ENCODE measurements around the gene RANBP3L. TPM values are rescaled to one million over a fixed set of nuclear protein-coding genes. Genes with fewer than 3 reads are reported as not detected.

Gene RANBP3L
- total and polyA plus RNA-seq, 2 of the 4 experiments (the other 2 are of a cell fraction): not detected

DNA sequence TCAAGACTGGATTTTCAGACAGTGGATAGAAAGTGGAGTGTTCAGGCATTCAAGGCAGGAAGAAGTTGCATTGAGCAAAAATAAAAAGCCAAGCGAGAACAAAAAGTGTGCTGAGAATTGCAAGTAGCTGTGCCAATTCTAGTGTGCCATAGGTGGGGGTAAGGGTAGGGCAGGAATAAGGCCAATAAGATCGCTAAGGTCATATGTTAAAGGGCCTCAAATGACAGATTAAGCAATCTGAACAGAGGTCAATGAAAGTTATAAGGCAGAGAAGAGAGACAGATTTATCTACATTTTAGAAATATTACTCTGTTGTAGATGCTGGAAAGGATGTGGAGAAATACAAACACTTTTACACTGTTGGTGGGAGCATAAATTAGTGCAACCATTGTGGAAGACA lies 96.4 kb downstream of the RANBP3L start:
- Histone ChIP-seq H2BK5ac (ENCODE audit: low read depth, low read length, poor library complexity, severe bottlenecking) (no peak overlapping the region), H3K27me3 (ENCODE audit: control insufficient read depth, insufficient read depth, low read length) (no peaks in the 10 kb centered on the region), H3K4me2 (ENCODE audit: low read depth, low read length) (no peak overlapping the region), H3K14ac (replicated peaks; ENCODE audit: low read depth, low read length) (no peak overlapping the region), H2AFZ (replicated peaks; ENCODE audit: low read length, poor library complexity) (no peak overlapping the region), H4K5ac (ENCODE audit: low read depth, low read length) (no peak overlapping the region), H2BK20ac (ENCODE audit: low read depth, low read length) (no peak overlapping the region), H3K4me3 (ENCODE audit: insufficient read depth, low read depth, low read length) (no peak overlapping the region), H3K56ac (ENCODE audit: extremely low read depth, insufficient read depth, low read length) (no peak overlapping the region), H3K23ac (ENCODE audit: low read depth, low read length) (no peak overlapping the region), H4K8ac (ENCODE audit: low read depth in 2 of 2, low read length in 2 of 2) (no peak overlapping the region), H2BK120ac (ENCODE audit: low read depth, low read length) (no peak overlapping the region), H3K9ac (ENCODE audit: low read depth, low read length) (no peak overlapping the region), H4K91ac (ENCODE audit: insufficient read depth, low read depth, low read length) (no peak overlapping the region), H3K36me3 (ENCODE audit: control insufficient read depth, insufficient read depth, low read length) (peaks cover 5% of the 10 kb centered on the region; the same call in 1 of the 2 replicates), H3K27ac (ENCODE audit: insufficient read depth, low read length) (no peak overlapping the region), H2AK9ac (replicated peaks; ENCODE audit: low read depth, low read length, poor library complexity) (no peak overlapping the region), H4K20me1 (ENCODE audit: insufficient read depth, low read length) (no peaks in the 10 kb centered on the region), H2AK5ac (ENCODE audit: low read depth, low read length) (no peak overlapping the region), H3K18ac (ENCODE audit: low read depth, low read length) (no peak overlapping the region), H3K4me1 (ENCODE audit: control insufficient read depth, insufficient read depth, low read length) (peaks cover 2% of the 10 kb centered on the region), H3K79me1 (ENCODE audit: low read depth in 1 of 2, low read length in 2 of 2) (no peaks in the 10 kb centered on the region), H2BK15ac (ENCODE audit: low read depth, low read length) (no peak overlapping the region), H3K9me3 (ENCODE audit: control insufficient read depth, insufficient read depth, low read length) (no peaks in the 10 kb centered on the region), H3K9me1 (ENCODE audit: insufficient read depth, low read length) (no peaks in the 10 kb centered on the region), H3K4ac (ENCODE audit: low read depth, low read length) (no peak overlapping the region)
- in situ Hi-C loops (cut with MboI; ENCODE audit: low sequenced_read_pairs): no loop called here
- dilution Hi-C loops (cut with HindIII; ENCODE audit: low sequenced_read_pairs, unreplicated experiment): no loop called here
- CTCF ChIA-PET: no interaction called here
- BruUV-seq (replicated peaks): no TSS peak
- intact Hi-C loops (cut with micrococcal nuclease): no loop called here
- POLR2A ChIA-PET (ENCODE audit: unreplicated experiment): no interaction called here
- TF ChIP-seq MAZ (IDR thresholded peaks at IDR 0.05; ENCODE audit: borderline replicate concordance, low read depth, low read length): no peak
- TF ChIP-seq, protein P1, sequence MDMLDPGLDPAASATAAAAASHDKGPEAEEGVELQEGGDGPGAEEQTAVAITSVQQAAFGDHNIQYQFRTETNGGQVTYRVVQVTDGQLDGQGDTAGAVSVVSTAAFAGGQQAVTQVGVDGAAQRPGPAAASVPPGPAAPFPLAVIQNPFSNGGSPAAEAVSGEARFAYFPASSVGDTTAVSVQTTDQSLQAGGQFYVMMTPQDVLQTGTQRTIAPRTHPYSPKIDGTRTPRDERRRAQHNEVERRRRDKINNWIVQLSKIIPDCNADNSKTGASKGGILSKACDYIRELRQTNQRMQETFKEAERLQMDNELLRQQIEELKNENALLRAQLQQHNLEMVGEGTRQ (IDR thresholded peaks at IDR 0.05; ENCODE audit: low read depth, low read length): no peak
- TF ChIP-seq, protein P2, sequence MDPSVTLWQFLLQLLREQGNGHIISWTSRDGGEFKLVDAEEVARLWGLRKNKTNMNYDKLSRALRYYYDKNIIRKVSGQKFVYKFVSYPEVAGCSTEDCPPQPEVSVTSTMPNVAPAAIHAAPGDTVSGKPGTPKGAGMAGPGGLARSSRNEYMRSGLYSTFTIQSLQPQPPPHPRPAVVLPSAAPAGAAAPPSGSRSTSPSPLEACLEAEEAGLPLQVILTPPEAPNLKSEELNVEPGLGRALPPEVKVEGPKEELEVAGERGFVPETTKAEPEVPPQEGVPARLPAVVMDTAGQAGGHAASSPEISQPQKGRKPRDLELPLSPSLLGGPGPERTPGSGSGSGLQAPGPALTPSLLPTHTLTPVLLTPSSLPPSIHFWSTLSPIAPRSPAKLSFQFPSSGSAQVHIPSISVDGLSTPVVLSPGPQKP (IDR thresholded peaks at IDR 0.05; ENCODE audit: borderline replicate concordance, low read depth, low read length): no peak
- no peak for TF ChIP-seq MXI1 (IDR thresholded peaks at IDR 0.05; ENCODE audit: borderline replicate concordance, low read depth, low read length)
- no peak for TF ChIP-seq CEBPB (IDR thresholded peaks at IDR 0.05; ENCODE audit: low read depth, low read length)
- TF ChIP-seq RFX5 (IDR thresholded peaks at IDR 0.05; ENCODE audit: low read depth, low read length): no peak
- TF ChIP-seq FOS (IDR thresholded peaks at IDR 0.05; ENCODE audit: low read depth, low read length): no peak
- TF ChIP-seq RCOR1 (IDR thresholded peaks at IDR 0.05; ENCODE audit: insufficient replicate concordance, low read length): no peak
- TF ChIP-seq, protein P3, sequence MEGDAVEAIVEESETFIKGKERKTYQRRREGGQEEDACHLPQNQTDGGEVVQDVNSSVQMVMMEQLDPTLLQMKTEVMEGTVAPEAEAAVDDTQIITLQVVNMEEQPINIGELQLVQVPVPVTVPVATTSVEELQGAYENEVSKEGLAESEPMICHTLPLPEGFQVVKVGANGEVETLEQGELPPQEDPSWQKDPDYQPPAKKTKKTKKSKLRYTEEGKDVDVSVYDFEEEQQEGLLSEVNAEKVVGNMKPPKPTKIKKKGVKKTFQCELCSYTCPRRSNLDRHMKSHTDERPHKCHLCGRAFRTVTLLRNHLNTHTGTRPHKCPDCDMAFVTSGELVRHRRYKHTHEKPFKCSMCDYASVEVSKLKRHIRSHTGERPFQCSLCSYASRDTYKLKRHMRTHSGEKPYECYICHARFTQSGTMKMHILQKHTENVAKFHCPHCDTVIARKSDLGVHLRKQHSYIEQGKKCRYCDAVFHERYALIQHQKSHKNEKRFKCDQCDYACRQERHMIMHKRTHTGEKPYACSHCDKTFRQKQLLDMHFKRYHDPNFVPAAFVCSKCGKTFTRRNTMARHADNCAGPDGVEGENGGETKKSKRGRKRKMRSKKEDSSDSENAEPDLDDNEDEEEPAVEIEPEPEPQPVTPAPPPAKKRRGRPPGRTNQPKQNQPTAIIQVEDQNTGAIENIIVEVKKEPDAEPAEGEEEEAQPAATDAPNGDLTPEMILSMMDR (conservative IDR thresholded peaks at IDR 0.05; ENCODE audit: low read depth, low read length): no peak
- no peak for TF ChIP-seq RAD21 (IDR thresholded peaks at IDR 0.05; ENCODE audit: low read length)
- no peak for TF ChIP-seq SMC3 (IDR thresholded peaks at IDR 0.05; ENCODE audit: low read depth, low read length)
- no peak for TF ChIP-seq POLR2A (IDR thresholded peaks at IDR 0.05; ENCODE audit: low read depth, low read length)
- no peak for TF ChIP-seq BHLHE40 (IDR thresholded peaks at IDR 0.05; ENCODE audit: low read depth, low read length)
- no peak for TF ChIP-seq NFE2L2 (IDR thresholded peaks at IDR 0.05; ENCODE audit: low read depth, low read length)
- TF ChIP-seq CHD1 (IDR thresholded peaks at IDR 0.05; ENCODE audit: low read depth, low read length): no peak
- WGBS, 2 experiments (ENCODE audit: extremely low coverage in 2 of 2, insufficient read length in 1 of 2): 100% methylated on average over 1 of the region's 2 CpGs; no CpG with 5 or more reads in 1 of the 2 experiments
- DNase-seq (no peak), ATAC-seq (ENCODE audit: low read depth) (no peak)

Measured in IMR-90 (cell line).